Activated naive CD8-positive, alpha-beta T cell treated with anti-CD3 and anti-CD28 coated beads, Interleukin-2, amount 10 ng/mL, durations not matched to agents 7 days and 5 days (primary cell): ENCODE measurements around the gene LEPR. TPM values are rescaled to one million over a fixed set of nuclear protein-coding genes. Genes with fewer than 3 reads are reported as not detected.
"Not testable (repeated sequence)": the region's sequence is repeated elsewhere in the genome, so short reads cannot be mapped to it uniquely, and the experiment has no call there.

Source experiments
- ATAC-seq: fragments of 150-1000 bp; cut with Tn5 transposase; one replicate; pipeline ENCODE4 v1.10.0; 2021; ENCODE audit warnings: low read depth, moderate library complexity
- POLR2A ChIA-PET: fragments of 350-600 bp; sonication (Branson Sonifier 250); formaldehyde crosslinking; loops from one replicate; lab custom pipeline; 2021; ENCODE audit warnings: antibody characterized with exemption; lab: Charles Lee
- DNase-seq: peaks from one replicate; pipeline ENCODE4 v3.0.0; 2021
- H3K27ac Mint-ChIP-seq: one replicate; pipeline ENCODE4 v1.8.0; 2022; ENCODE audit warnings: mild to moderate bottlenecking, mixed read lengths
- H3K27me3 Mint-ChIP-seq: one replicate; pipeline ENCODE4 v1.8.0; 2022; ENCODE audit warnings: mild to moderate bottlenecking, moderate library complexity, mixed read lengths
- H3K36me3 Mint-ChIP-seq: one replicate; pipeline ENCODE4 v1.8.0; 2021; ENCODE audit warnings: mild to moderate bottlenecking, mixed read lengths
- H3K4me1 Mint-ChIP-seq: one replicate; pipeline ENCODE4 v1.8.0; 2021; ENCODE audit warnings: mixed read lengths
- H3K4me3 Mint-ChIP-seq: one replicate; pipeline ENCODE4 v1.8.0; 2022; ENCODE audit warnings: mild to moderate bottlenecking, moderate library complexity, mixed read lengths
- H3K9me3 Mint-ChIP-seq: one replicate; pipeline ENCODE4 v1.8.0; 2021; ENCODE audit warnings: mixed read lengths
- total RNA-seq, 2 experiments: library from RNA; stranded (reverse); gene quantifications; one replicate each; pipeline ENCODE4 v1.2.3, GENCODE V29; 2021

LEPR gene
- total RNA-seq, 2 experiments from 2014 or later: 1.9 to 2.8 TPM

- ATAC-seq: no peak
- Mint-ChIP-seq H3K36me3 (peaks cover 1% of the 10 kb centered on the region), H3K27ac (no peak overlapping the region), H3K9me3 (peaks cover 5% of the 10 kb centered on the region), H3K4me3 (no peak overlapping the region), H3K27me3 (no peaks in the 10 kb centered on the region), H3K4me1 (peaks cover 19% of the 10 kb centered on the region)
- POLR2A ChIA-PET: no interaction called here
- DNase-seq: no peak
Observed at GRCh38 chr1:65456481-65456880, 36.0 kb downstream of the LEPR start.

DNA sequence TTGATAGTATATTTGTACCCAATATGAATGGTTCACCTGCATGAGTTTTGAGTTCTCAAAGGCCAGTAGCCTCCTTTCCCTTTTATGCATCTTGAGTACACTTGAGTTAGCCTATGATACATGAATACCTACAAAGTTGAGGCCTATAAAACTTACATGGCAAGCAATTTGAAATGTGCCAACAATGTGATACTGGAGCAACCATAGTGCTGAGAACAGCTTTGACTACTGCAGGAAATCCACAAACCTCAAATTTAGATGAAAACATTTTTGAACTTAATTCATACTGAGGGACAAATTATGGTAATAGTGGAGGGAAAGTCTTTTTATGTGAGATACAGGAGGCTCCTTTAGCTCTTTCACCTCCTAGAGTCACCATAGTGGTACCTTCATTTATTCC, 37.4 kb downstream of the LEPR start:
- H3K4me1 Mint-ChIP-seq: peaks cover 19% of the 10 kb centered on the region
- H3K27ac Mint-ChIP-seq: no peak overlapping the region
- ATAC-seq (peak; percentile 65), DNase-seq (no peak)
- peaks cover 5% of the 10 kb centered on the region for H3K9me3 Mint-ChIP-seq
- H3K36me3 Mint-ChIP-seq: peaks cover 1% of the 10 kb centered on the region
- POLR2A ChIA-PET: no interaction called here
- no peaks in the 10 kb centered on the region for H3K27me3 Mint-ChIP-seq
- no peak overlapping the region for H3K4me3 Mint-ChIP-seq

GRCh38 chr1:65458730-65459396, 38.4 kb downstream of the LEPR start:
- H3K4me1 Mint-ChIP-seq: peaks cover 19% of the 10 kb centered on the region
- H3K36me3 Mint-ChIP-seq: peaks cover 1% of the 10 kb centered on the region
- no peak overlapping the region for H3K27ac Mint-ChIP-seq
- ATAC-seq: no peak
- peaks cover 5% of the 10 kb centered on the region for H3K9me3 Mint-ChIP-seq
- no peak overlapping the region for H3K4me3 Mint-ChIP-seq
- POLR2A ChIA-PET: interaction anchor here (0.7 kb wide), 1 partner anchor 311 kb away, joined by 3 read pairs; the partner anchor contains the start of gene AK4
- DNase-seq: peak; percentile 28
- no peaks in the 10 kb centered on the region for H3K27me3 Mint-ChIP-seq

- DNase-seq (no peak), ATAC-seq (no peak)
- Mint-ChIP-seq H3K9me3 (peaks cover 5% of the 10 kb centered on the region), H3K27me3 (no peaks in the 10 kb centered on the region), H3K4me3 (no peak overlapping the region), H3K4me1 (peaks cover 19% of the 10 kb centered on the region), H3K36me3 (peaks cover 1% of the 10 kb centered on the region), H3K27ac (no peak overlapping the region)
- POLR2A ChIA-PET: interaction anchor here (0.7 kb wide), 1 partner anchor 311 kb away, joined by 3 read pairs; the partner anchor contains the start of gene AK4
Observed at GRCh38 chr1:65459397-65459768, 38.9 kb downstream of the LEPR start.

- H3K4me3 Mint-ChIP-seq, H3K27me3 Mint-ChIP-seq, POLR2A ChIA-PET, H3K9me3 Mint-ChIP-seq, H3K36me3 Mint-ChIP-seq, DNase-seq, H3K4me1 Mint-ChIP-seq, H3K27ac Mint-ChIP-seq, ATAC-seq: not testable (repeated sequence)
Observed at GRCh38 chr1:65465837-65466236, 45.4 kb downstream of the LEPR start.

DNA sequence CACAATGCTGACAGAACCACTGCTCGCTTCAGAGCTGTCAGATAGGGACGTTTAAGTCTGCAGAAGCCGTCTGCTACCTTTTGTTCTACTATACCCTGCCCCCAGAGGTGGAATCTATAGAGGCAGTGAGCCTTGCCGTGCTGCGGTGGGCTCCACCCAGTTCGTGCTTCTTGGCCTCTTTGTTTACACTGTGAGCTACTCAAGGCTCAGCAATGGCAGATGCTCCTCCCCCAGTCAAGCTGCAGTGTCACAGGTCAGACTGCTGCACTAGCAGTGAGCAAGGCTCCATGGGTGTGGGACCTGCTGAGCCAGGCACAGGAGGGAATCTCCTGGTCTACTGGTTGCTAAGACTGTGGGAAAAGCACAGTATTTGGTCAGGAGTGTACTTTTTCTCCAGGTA, 47.1 kb downstream of the LEPR start:
- Mint-ChIP-seq H3K36me3 (no peaks in the 10 kb centered on the region), H3K27me3 (no peaks in the 10 kb centered on the region), H3K4me3 (no peak overlapping the region), H3K27ac (no peak overlapping the region), H3K9me3 (peaks cover 7% of the 10 kb centered on the region), H3K4me1 (no peaks in the 10 kb centered on the region)
- ATAC-seq (no peak), DNase-seq (no peak)
- POLR2A ChIA-PET: no interaction called here

GRCh38 chr1:65469126-65469888, 48.8 kb downstream of the LEPR start:
- H3K4me3 Mint-ChIP-seq: no peak overlapping the region
- H3K27me3 Mint-ChIP-seq: no peaks in the 10 kb centered on the region
- POLR2A ChIA-PET: no interaction called here
- no peak for DNase-seq
- H3K27ac Mint-ChIP-seq: no peak overlapping the region
- no peaks in the 10 kb centered on the region for H3K4me1 Mint-ChIP-seq
- H3K9me3 Mint-ChIP-seq: peaks cover 7% of the 10 kb centered on the region
- no peak for ATAC-seq
- no peaks in the 10 kb centered on the region for H3K36me3 Mint-ChIP-seq

GRCh38 chr1:65469889-65470340, 49.4 kb downstream of the LEPR start:
- POLR2A ChIA-PET: no interaction called here
- H3K36me3 Mint-ChIP-seq: no peaks in the 10 kb centered on the region
- H3K27ac Mint-ChIP-seq: no peak overlapping the region
- no peaks in the 10 kb centered on the region for H3K4me1 Mint-ChIP-seq
- peaks cover 7% of the 10 kb centered on the region for H3K9me3 Mint-ChIP-seq
- H3K27me3 Mint-ChIP-seq: no peaks in the 10 kb centered on the region
- ATAC-seq: no peak
- no peak overlapping the region for H3K4me3 Mint-ChIP-seq
- DNase-seq: no peak

Other genes with a start within 250 kb of the LEPR start
- gene DNAJC6, start 111.1 kb upstream of the LEPR start, total RNA-seq: 1 to 10 TPM; 3.3 to 4.0 TPM
- gene LEPROT, start within 50 bp of the LEPR start, total RNA-seq: 10 to 100 TPM; 25.9 to 27.5 TPM